GM23248 (cell line): ENCODE data around the gene ZNF518B.

Experiments
- EZH2 ChIP-seq: fragments of 200-600 bp; sonication (generic); IDR thresholded peaks from 2 replicates; pipeline ENCODE4 v1.6.1; 2018; ENCODE audit warnings: antibody characterized with exemption, mild to moderate bottlenecking; ENCODE audit not compliant: insufficient read depth, poor library complexity, severe bottlenecking
- EZH2phosphoT487 ChIP-seq: fragments of 200-600 bp; sonication (generic); IDR thresholded peaks from 2 replicates; pipeline ENCODE4 v1.6.1; 2018; ENCODE audit warnings: antibody characterized with exemption, moderate library complexity, mild to moderate bottlenecking, low read depth; ENCODE audit not compliant: insufficient read depth

- no peak for TF ChIP-seq EZH2
- TF ChIP-seq EZH2phosphoT487, result no peak
Observed at GRCh38 chr4:10461091-10461849, 4.0 kb upstream of the ZNF518B start.
